ENCODE data around the gene RNF2. TPM values are rescaled to one million over a fixed set of nuclear protein-coding genes. Genes with fewer than 3 reads are reported as not detected.

RNF2 gene
- total RNA-seq, 1 experiment from 2014 or later = 75.3 TPM

DNA sequence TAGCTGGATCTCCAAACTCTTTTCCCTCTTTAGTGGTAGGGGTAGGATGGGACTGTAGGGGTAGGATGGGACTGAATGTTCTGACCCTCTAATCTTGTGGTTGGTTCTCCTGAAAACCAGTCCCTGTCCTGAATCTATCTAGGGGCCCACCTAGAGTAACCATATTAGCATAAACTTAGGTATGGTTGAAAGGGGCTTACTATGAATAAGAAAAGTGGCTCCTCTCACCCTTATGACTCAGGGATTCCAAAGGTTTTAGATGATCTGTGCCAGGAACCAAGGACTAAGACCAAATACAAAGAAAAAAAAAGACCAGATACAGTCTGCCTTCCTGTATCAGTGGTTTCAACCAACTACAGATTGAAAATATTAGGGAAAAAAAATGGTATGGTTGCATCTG lies 28.9 kb downstream of the RNF2 start:
- TF ChIP-seq, protein P1, sequence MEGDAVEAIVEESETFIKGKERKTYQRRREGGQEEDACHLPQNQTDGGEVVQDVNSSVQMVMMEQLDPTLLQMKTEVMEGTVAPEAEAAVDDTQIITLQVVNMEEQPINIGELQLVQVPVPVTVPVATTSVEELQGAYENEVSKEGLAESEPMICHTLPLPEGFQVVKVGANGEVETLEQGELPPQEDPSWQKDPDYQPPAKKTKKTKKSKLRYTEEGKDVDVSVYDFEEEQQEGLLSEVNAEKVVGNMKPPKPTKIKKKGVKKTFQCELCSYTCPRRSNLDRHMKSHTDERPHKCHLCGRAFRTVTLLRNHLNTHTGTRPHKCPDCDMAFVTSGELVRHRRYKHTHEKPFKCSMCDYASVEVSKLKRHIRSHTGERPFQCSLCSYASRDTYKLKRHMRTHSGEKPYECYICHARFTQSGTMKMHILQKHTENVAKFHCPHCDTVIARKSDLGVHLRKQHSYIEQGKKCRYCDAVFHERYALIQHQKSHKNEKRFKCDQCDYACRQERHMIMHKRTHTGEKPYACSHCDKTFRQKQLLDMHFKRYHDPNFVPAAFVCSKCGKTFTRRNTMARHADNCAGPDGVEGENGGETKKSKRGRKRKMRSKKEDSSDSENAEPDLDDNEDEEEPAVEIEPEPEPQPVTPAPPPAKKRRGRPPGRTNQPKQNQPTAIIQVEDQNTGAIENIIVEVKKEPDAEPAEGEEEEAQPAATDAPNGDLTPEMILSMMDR (conservative IDR thresholded peaks at IDR 0.05) = no peak
- Histone ChIP-seq H3K4me2 (ENCODE audit: insufficient read depth, insufficient read length, low read length) (peak overlapping the region; percentile 19), H2BK15ac (ENCODE audit: low read depth, low read length) (no peak overlapping the region), H2BK12ac (ENCODE audit: insufficient read length, low read depth, low read length) (no peak overlapping the region), H4K8ac (replicated peaks; ENCODE audit: insufficient read length, low read depth, low read length) (no peak overlapping the region), H3K79me2 (ENCODE audit: insufficient read depth, low read length) (peaks cover 28% of the 10 kb centered on the region; the same call in 1 of the 2 replicates), H3K56ac (ENCODE audit: insufficient read length, low read depth, low read length) (no peak overlapping the region), H3K4me1 (ENCODE audit: insufficient read depth, low read length) (peaks cover 12% of the 10 kb centered on the region), H3K23me2 (ENCODE audit: insufficient read length, low read depth, low read length, poor library complexity, severe bottlenecking) (no peaks in the 10 kb centered on the region), H4K5ac (ENCODE audit: insufficient read length, low read depth, low read length) (no peak overlapping the region), H2AK5ac (ENCODE audit: insufficient read length, low read length) (no peak overlapping the region), H4K20me1 (ENCODE audit: control insufficient read depth, insufficient read depth, insufficient read length) (no peaks in the 10 kb centered on the region), H3K79me1 (ENCODE audit: insufficient read depth, low read depth, low read length, poor library complexity, severe bottlenecking) (peaks cover 2% of the 10 kb centered on the region), H2BK20ac (ENCODE audit: low read depth, low read length, poor library complexity, severe bottlenecking) (no peak overlapping the region), H3K18ac (ENCODE audit: insufficient read length, low read depth, low read length) (no peak overlapping the region), H4K91ac (ENCODE audit: insufficient read length, low read depth, low read length) (no peak overlapping the region), H2AFZ (ENCODE audit: low read length) (no peak overlapping the region), H3K27ac (ENCODE audit: insufficient read length, low read depth, low read length) (peak overlapping the region; percentile 47), H2BK5ac (ENCODE audit: insufficient read length, low read length) (no peak overlapping the region), H3K23ac (ENCODE audit: insufficient read length, low read depth, low read length) (no peak overlapping the region), H3K4ac (ENCODE audit: low read depth, low read length) (no peak overlapping the region), H3K9me3 (ENCODE audit: control insufficient read depth, low read depth, low read length) (no peaks in the 10 kb centered on the region), H2BK120ac (ENCODE audit: low read depth, low read length, poor library complexity, severe bottlenecking) (no peak overlapping the region), H3K27me3 (ENCODE audit: insufficient read depth, low read length) (no peaks in the 10 kb centered on the region), H3T11ph (ENCODE audit: low read length) (no peak overlapping the region), H3K14ac (ENCODE audit: insufficient read depth, low read length) (no peak overlapping the region), H3K9ac (ENCODE audit: extremely low read depth, insufficient read length, low read length) (no peak overlapping the region)
- no peak for DNase-seq
- Mint-ChIP-seq H3K9me3 (no peaks in the 10 kb centered on the region; a peak in 1 of 5 replicates), H3K4me3 (peak overlapping the region in 1 of 2 experiments; percentile 16; a peak in 2 of 5 replicates), H3K27ac (peak overlapping the region; percentile 27 to 83 (median 75); a peak in 6 of 7 replicates), H3K36me3 (ENCODE audit: insufficient read depth in 1 of 3, low read depth in 3 of 3) (peaks cover 0 to 7% (median 6%) of the 10 kb centered on the region in 3 experiments; a peak in 3 of 7 replicates), H3K27me3 (ENCODE audit: low read depth) (no peaks in the 10 kb centered on the region), H3K4me1 (peaks cover 66 to 67% of the 10 kb centered on the region in 2 experiments)
